GM19035 (cell line): ENCODE results near the gene TMPRSS15.

ENCODE experiments used
- ATAC-seq: cut with Tn5 transposase; IDR thresholded peaks from one replicate; pipeline ENCODE4 v1.9.1; 2021; ENCODE audit not compliant: unreplicated experiment

Gene TMPRSS15

GRCh38 chr21:18350216-18350615 lies 53.4 kb downstream of the TMPRSS15 start:
- no peak for ATAC-seq

GRCh38 chr21:18349468-18349867 lies 54.1 kb downstream of the TMPRSS15 start:
- ATAC-seq, result no peak

DNA sequence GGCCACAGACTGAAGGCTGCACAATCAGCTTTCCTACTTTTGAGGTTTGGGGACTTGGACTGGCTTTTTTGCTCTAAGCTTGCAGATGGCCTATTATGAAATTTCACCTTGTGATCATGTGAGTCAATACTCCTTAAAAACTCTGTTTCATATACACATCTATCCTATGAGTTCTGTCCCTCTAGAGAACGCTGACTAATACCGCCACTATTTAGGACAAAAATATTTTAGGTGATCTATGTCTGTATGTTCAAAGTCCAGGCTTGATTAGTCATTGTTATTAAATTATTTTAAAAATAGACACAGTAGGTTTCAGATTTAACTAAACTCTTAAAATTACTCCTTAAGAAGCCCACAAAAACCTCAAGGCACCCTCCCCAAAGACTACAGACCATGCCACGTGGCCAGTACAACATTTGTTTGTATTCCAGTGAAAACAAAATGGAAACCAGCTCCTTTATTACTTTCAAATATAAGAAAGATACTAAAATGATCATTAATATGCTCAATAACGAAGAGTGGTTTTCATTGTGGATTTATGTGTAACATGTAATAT lies 63.1 kb downstream of the TMPRSS15 start:
- no peak for ATAC-seq

DNA sequence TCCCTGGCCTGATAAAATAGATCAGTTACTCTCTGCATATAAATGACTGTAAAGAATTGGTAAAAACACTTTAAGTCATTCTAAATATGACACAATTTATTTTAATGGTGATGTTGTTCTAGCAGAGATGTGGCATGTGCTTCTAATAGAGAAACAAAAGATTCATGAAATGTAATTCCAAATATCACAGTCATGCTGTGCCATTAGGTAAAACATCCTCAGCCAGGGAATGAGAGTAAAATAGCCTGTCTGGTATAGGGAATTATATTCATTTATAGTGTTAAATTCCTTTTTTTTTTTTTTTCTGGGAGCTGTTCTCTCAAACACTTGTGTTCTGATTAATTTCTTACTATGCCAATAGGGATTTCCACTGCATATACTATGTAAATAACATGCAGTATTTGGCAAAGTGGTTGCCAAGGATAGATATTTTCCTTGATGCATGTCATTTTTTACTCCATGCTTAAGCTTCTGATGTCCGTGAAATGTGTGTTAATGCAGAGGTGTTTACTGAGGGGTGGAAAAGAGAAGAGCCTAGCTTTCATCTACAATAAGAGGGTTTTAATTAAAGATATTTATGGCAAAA lies 67.8 kb downstream of the TMPRSS15 start:
- no peak for ATAC-seq

DNA sequence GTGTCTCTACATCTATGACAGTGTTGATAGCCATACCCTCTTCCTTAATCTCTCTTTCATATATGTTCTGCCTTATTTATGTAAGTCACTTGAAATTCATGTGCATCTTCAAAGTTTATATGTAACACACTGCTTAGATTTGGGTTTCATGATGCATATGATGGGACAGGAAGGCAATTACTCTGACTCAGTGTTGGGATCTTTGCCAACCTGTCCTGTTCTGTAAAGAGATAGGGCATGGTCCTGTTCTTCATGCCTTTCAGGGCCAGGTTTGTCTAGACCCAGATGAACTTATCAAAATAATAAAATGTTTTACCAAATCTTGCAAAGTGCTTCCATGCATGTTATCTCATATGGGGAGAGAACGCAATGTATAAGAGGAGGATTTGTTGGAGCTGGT lies 69.5 kb downstream of the TMPRSS15 start:
- no peak for ATAC-seq

GRCh38 chr21:18318156-18318555 lies 85.4 kb downstream of the TMPRSS15 start:
- no peak for ATAC-seq

- no peak for ATAC-seq
Measured at GRCh38 chr21:18298228-18298627, 105.4 kb downstream of the TMPRSS15 start.

GRCh38 chr21:18294100-18294499 lies 109.5 kb downstream of the TMPRSS15 start:
- no peak for ATAC-seq

DNA sequence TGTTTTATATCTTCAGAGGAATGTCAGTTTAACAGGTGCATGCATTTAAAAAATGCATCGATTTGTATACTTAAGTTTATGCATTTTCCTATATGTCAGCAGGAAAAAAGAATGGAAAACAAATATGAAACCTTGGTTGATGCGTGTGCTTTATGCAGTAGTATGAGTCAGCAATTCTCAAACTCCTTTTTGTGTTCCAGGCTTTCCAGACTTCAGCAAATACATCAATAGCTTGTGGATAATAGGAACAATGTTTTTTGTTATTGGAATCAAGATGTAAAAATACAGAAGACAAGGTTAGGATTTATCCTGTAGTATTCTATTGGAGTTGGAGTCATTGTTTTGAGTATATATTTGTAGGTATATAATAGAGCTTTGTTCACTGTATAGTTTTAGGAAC lies 113.7 kb downstream of the TMPRSS15 start:
- ATAC-seq, result no peak

DNA sequence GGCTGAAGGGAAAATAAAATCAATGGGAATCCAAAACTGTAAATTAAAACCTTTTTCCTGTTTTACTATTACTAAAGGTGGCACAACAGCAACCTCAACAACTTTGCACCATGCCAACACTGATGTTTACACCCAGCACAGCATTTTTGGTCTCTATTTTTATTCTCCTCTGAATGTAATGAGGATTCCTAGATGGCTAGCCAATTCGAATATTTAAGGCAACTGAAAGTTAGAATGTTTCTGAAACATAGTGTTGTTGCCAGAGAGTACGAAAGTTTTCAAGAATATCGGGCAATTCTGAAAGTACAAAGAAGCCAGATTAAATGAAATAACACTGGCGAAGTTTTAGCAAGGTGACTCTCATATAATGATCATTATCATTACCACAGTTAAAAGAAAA lies 118.2 kb downstream of the TMPRSS15 start:
- ATAC-seq, result no peak

- no peak for ATAC-seq
Measured at GRCh38 chr21:18275781-18276180, 127.8 kb downstream of the TMPRSS15 start.

GRCh38 chr21:18274370-18274769 lies 129.2 kb downstream of the TMPRSS15 start:
- no peak for ATAC-seq

DNA sequence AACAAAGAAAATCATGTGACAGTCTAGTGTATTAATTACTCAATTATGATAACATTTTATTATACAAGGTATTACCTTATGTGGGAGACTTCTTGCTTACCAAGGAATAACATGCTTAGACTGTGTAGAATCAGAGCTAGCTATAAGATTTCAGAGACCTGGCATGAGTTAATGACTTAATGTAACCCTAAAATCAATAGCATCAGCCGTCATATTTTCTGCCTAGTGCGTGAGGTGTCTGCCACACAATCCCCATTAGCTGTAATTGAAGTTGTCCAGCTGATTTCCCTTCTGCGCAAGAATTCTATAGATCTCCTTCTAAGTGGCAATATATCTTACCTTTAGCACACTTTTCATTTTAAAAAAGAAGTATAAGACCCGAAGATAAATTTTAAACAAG lies 130.2 kb downstream of the TMPRSS15 start:
- no peak for ATAC-seq

GRCh38 chr21:18269856-18270255 lies 133.7 kb downstream of the TMPRSS15 start:
- no peak for ATAC-seq

GRCh38 chr21:18268906-18269305 lies 134.7 kb downstream of the TMPRSS15 start:
- no peak for ATAC-seq

- no peak for ATAC-seq
Measured at GRCh38 chr21:18267496-18267895, 136.1 kb downstream of the TMPRSS15 start.

- no peak for ATAC-seq
Measured at GRCh38 chr21:18265944-18266343, 137.6 kb downstream of the TMPRSS15 start.

- no peak for ATAC-seq
Measured at GRCh38 chr21:18253799-18254198, 149.8 kb downstream of the TMPRSS15 start.

DNA sequence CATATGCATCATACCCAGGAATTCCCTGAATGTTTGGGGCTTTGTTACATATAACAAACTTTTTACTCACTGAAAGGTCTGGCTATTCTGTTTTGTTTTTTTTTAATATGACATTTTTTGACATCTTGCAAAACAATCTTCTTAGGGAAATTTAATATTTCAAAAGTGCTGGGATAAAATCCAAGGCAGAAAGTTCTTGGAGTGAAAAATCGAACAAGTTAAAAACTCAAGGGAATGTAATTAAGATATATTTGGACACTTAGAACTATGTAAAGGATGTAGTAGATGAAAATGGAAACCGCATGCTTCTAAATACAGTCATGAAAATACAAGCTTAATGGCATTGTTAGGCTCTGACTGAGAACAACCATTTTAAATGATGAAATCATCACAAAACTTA lies 150.4 kb downstream of the TMPRSS15 start:
- no peak for ATAC-seq

GRCh38 chr21:18252680-18253079 lies 150.9 kb downstream of the TMPRSS15 start:
- no peak for ATAC-seq

DNA sequence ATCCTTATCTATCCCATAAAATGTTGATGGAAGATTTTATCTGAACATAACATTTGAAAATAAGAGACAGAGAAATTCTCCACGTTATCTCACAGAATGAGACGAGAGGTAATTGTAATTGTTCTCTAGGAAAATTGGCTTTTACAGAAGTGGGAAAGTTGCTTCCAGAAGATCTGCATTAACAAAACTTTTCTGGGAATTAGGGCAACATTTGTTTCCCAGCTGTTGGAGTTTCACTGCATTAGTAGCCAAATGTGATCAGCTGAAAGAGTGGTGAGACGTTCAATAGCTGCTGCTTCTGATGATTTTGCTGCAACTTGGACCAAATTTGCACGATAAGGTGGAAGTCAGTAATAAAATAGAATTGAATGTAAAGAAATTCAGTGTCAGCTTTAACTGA lies 151.3 kb downstream of the TMPRSS15 start:
- ATAC-seq, result no peak

- ATAC-seq, result no peak
Measured at GRCh38 chr21:18251065-18251464, 152.5 kb downstream of the TMPRSS15 start.

DNA sequence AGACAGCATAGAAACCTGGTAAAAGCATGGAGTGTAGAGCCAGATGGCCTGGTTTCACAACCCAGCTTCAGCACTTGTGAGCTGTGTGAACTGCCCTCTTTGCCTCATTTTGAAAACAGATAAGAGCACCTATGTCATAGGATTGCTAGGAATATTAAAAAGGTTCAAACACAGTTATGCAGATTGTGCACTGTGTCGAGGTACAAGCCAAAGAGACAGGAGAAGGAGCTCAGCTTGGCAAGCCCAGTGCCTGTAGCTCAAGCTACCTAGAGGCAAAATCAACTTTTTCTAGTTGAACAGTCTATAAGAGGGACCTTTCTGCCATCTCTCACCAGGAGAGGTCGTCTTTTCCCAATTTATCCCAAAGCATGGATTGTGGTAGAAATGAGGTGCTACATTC lies 153.9 kb downstream of the TMPRSS15 start:
- no peak for ATAC-seq
